ENCODE measurements around the gene ABHD4.
"Not testable (repeated sequence)": the region's sequence is repeated elsewhere in the genome, so short reads cannot be mapped to it uniquely, and the experiment has no call there.

ABHD4 gene

GRCh38 chr14:22561661-22562579, 36.2 kb upstream of the ABHD4 start:
- no peak for DNase-seq

GRCh38 chr14:22563987-22564386, 34.1 kb upstream of the ABHD4 start:
- DNase-seq: no peak

- no peak for DNase-seq
Observed at GRCh38 chr14:22564463-22564862, 33.6 kb upstream of the ABHD4 start.

GRCh38 chr14:22565391-22565945, 32.6 kb upstream of the ABHD4 start:
- no peak for DNase-seq

- DNase-seq: not testable (repeated sequence)
Observed at GRCh38 chr14:22566266-22566665, 31.8 kb upstream of the ABHD4 start.

- no peak for DNase-seq
Observed at GRCh38 chr14:22566845-22567244, 31.3 kb upstream of the ABHD4 start.

GRCh38 chr14:22567437-22567836, 30.7 kb upstream of the ABHD4 start:
- no peak for DNase-seq

- no peak for DNase-seq
Observed at GRCh38 chr14:22569106-22569736, 28.9 kb upstream of the ABHD4 start.

- DNase-seq: no peak
Observed at GRCh38 chr14:22569737-22570131, 28.4 kb upstream of the ABHD4 start.

GRCh38 chr14:22570132-22570949, 27.8 kb upstream of the ABHD4 start:
- peak; percentile 70 for DNase-seq

- peak; percentile 78 for DNase-seq
Observed at GRCh38 chr14:22572562-22573058, 25.5 kb upstream of the ABHD4 start.

GRCh38 chr14:22573804-22574203, 24.3 kb upstream of the ABHD4 start:
- DNase-seq: no peak

GRCh38 chr14:22577334-22577908, 20.7 kb upstream of the ABHD4 start:
- no peak for DNase-seq

GRCh38 chr14:22579236-22579635, 18.9 kb upstream of the ABHD4 start:
- no peak for DNase-seq

- DNase-seq: no peak
Observed at GRCh38 chr14:22579881-22580280, 18.2 kb upstream of the ABHD4 start.

GRCh38 chr14:22580625-22581024, 17.5 kb upstream of the ABHD4 start:
- no peak for DNase-seq

- no peak for DNase-seq
Observed at GRCh38 chr14:22583994-22584393, 14.1 kb upstream of the ABHD4 start.

GRCh38 chr14:22587247-22587646, 10.9 kb upstream of the ABHD4 start:
- no peak for DNase-seq

GRCh38 chr14:22587677-22588422, 10.2 kb upstream of the ABHD4 start:
- not testable (repeated sequence) for DNase-seq

- DNase-seq: no peak
Observed at GRCh38 chr14:22588526-22589095, 9.5 kb upstream of the ABHD4 start.

- peak; percentile 99 for DNase-seq
Observed at GRCh38 chr14:22589096-22589839, 8.8 kb upstream of the ABHD4 start, which contains the start of gene DAD1. Gene DAD1 (minus strand): TSS chr14:22589224. CDS start chr14:22589157, 67 bp downstream.

All from kidney glomerular epithelial cell (primary cell).